Activated T-helper 17 cell treated with anti-CD3 and anti-CD28 coated beads, Interleukin-2, amount 50 U/mL, for 72 hours (primary cell): ENCODE data around the gene LCP2. TPM values are rescaled to one million over a fixed set of nuclear protein-coding genes. Genes with fewer than 3 reads are reported as not detected.

Experiments
- total RNA-seq, 2 donors: library from RNA; stranded (reverse); gene quantifications; one replicate each; pipeline ENCODE4 v1.2.3, GENCODE V29; 2022

Gene LCP2
- total RNA-seq, 2 donors from 2014 or later: 202 to 204 TPM

Other genes with a start within 250 kb of the LCP2 start
- gene FOXI1, start 191.9 kb downstream of the LCP2 start, total RNA-seq: not detected
- gene C5orf58, start 64.8 kb downstream of the LCP2 start, total RNA-seq: not detected
- gene KCNMB1, start 91.6 kb upstream of the LCP2 start, total RNA-seq: not detected
- gene KCNIP1, start 206.2 kb upstream of the LCP2 start, total RNA-seq: not detected